Neural cell (in vitro differentiated cells): Measurements from ENCODE around the gene UNC5C. TPM values are rescaled to one million over a fixed set of nuclear protein-coding genes. Genes with fewer than 3 reads are reported as not detected.

ENCODE experiments used
- H2AFZ ChIP-seq: fragments of 200-600, 300-800 bp; sonication (generic), shearing (Covaris generic); 2 replicates; pipeline ENCODE4 v1.6.0; 2014; ENCODE audit warnings: low read depth, mild to moderate bottlenecking, antibody characterized with exemption, low read length, moderate library complexity
- H3F3A ChIP-seq: fragments of 200-600 bp; shearing (Covaris generic); 2 replicates; pipeline ENCODE4 v1.6.1; 2016; ENCODE audit warnings: mild to moderate bottlenecking, moderate library complexity, mixed read lengths, antibody characterized with exemption, low read length; ENCODE audit not compliant: insufficient read depth, poor library complexity, severe bottlenecking
- H3K27ac ChIP-seq: fragments of 200-600, 300-800 bp; sonication (generic), shearing (Covaris generic); 2 replicates; pipeline ENCODE4 v1.5.1; 2014; ENCODE audit warnings: mild to moderate bottlenecking, low read length, moderate library complexity
- H3K27me3 ChIP-seq: fragments of 300-800, 200-600 bp; sonication (generic), shearing (Covaris generic); 2 replicates; pipeline ENCODE4 v1.6.0; 2014; ENCODE audit warnings: mild to moderate bottlenecking, low read depth, low read length, moderate library complexity; ENCODE audit not compliant: insufficient read depth
- H3K36me3 ChIP-seq: fragments of 300-800, 200-600 bp; sonication (generic), shearing (Covaris generic); 2 replicates; pipeline ENCODE4 v1.5.1; 2014; ENCODE audit warnings: mild to moderate bottlenecking, antibody characterized with exemption, low read length, moderate library complexity; ENCODE audit not compliant: insufficient read depth
- H3K4me2 ChIP-seq: fragments of 300-800, 200-600 bp; sonication (generic), shearing (Covaris generic); 2 replicates; pipeline ENCODE4 v1.6.0; 2014; ENCODE audit warnings: mild to moderate bottlenecking, low read length
- H3K4me3 ChIP-seq: fragments of 300-800, 200-600 bp; sonication (generic), shearing (Covaris generic); 2 replicates; pipeline ENCODE4 v1.5.1; 2014; ENCODE audit warnings: mild to moderate bottlenecking, low read length, moderate library complexity
- H3K79me2 ChIP-seq: fragments of 200-600 bp; shearing (Covaris generic); replicated peaks from 2 replicates; pipeline ENCODE4 v1.6.0; 2014; ENCODE audit warnings: mild to moderate bottlenecking, low read length, moderate library complexity; ENCODE audit not compliant: insufficient read depth
- H3K9ac ChIP-seq: fragments of 300-800, 200-600 bp; sonication (generic), shearing (Covaris generic); 2 replicates; pipeline ENCODE4 v1.6.1; 2016; ENCODE audit warnings: mild to moderate bottlenecking, low read length, mixed read lengths
- H3K9me2 ChIP-seq: fragments of 200-600 bp; shearing (Covaris generic); 2 replicates; pipeline ENCODE4 v1.6.1; 2016; ENCODE audit warnings: mild to moderate bottlenecking, low read length, mixed read lengths; ENCODE audit not compliant: insufficient read depth
- H3K9me3 ChIP-seq: fragments of 200-600, 300-800 bp; sonication (generic), shearing (Covaris generic); 2 replicates; pipeline ENCODE4 v1.6.1; 2016; ENCODE audit warnings: mild to moderate bottlenecking, mixed run types, low read length, moderate library complexity, mixed read lengths
- H4K20me1 ChIP-seq: fragments of 200-600 bp; shearing (Covaris generic); 2 replicates; pipeline ENCODE4 v1.6.1; 2016; ENCODE audit warnings: mild to moderate bottlenecking, mixed run types; ENCODE audit not compliant: insufficient read depth
- CTCF ChIP-seq: fragments of 450-650 bp; IDR thresholded peaks from 2 replicates; pipeline ENCODE4 v1.5.1; 2014; ENCODE audit warnings: antibody characterized with exemption, mild to moderate bottlenecking, moderate library complexity; ENCODE audit not compliant: poor library complexity, severe bottlenecking
- EP300 ChIP-seq: fragments of 450-650 bp; conservative IDR thresholded peaks from 2 replicates; pipeline ENCODE4 v1.6.1; 2014; ENCODE audit warnings: antibody characterized with exemption, mild to moderate bottlenecking, moderate library complexity; ENCODE audit not compliant: poor library complexity, severe bottlenecking
- EZH2 ChIP-seq: fragments of 200-600, 300-800 bp; shearing (Covaris generic), sonication (generic); IDR thresholded peaks from 2 replicates; pipeline ENCODE4 v1.6.1; 2014; ENCODE audit warnings: antibody characterized with exemption, low read length, borderline replicate concordance, mild to moderate bottlenecking; ENCODE audit not compliant: insufficient read depth, poor library complexity, severe bottlenecking
- MXI1 ChIP-seq: fragments of 450-650 bp; conservative IDR thresholded peaks from 2 replicates; pipeline ENCODE4 v1.6.1; 2014; ENCODE audit warnings: antibody characterized with exemption, mild to moderate bottlenecking; ENCODE audit not compliant: poor library complexity, severe bottlenecking
- POLR2AphosphoS5 ChIP-seq: IDR thresholded peaks from 2 replicates; pipeline ENCODE4 v1.6.1; 2012
- RAD21 ChIP-seq: fragments of 450-650 bp; conservative IDR thresholded peaks from 2 replicates; pipeline ENCODE4 v1.6.1; 2014; ENCODE audit warnings: antibody characterized with exemption, mild to moderate bottlenecking, moderate library complexity
- REST ChIP-seq: IDR thresholded peaks from 2 replicates; pipeline ENCODE4 v1.6.1; 2012; ENCODE audit warnings: borderline replicate concordance
- SMC3 ChIP-seq: fragments of 450-650 bp; conservative IDR thresholded peaks from 2 replicates; pipeline ENCODE4 v1.6.1; 2014; ENCODE audit warnings: antibody characterized with exemption, mild to moderate bottlenecking, moderate library complexity; ENCODE audit not compliant: poor library complexity
- TAF1 ChIP-seq: IDR thresholded peaks from 2 replicates; pipeline ENCODE4 v1.6.1; 2012; ENCODE audit warnings: low read depth
- polyA plus RNA-seq: library from polyadenylated mRNA; depleted of rRNA; stranded (reverse); fragments of >200 nt; gene quantifications from 2 replicates; pipeline ENCODE4 v1.2.3, GENCODE V29; 2014

The UNC5C gene
- polyA plus RNA-seq, 1 donor from 2014 or later, result 0.56 TPM

GRCh38 chr4:95508421-95508820 lies 40.4 kb downstream of the UNC5C start:
- Histone ChIP-seq H3K36me3 (no peaks in the 10 kb centered on the region), H3K9ac (no peak overlapping the region), H3K9me2 (no peaks in the 10 kb centered on the region), H4K20me1 (no peaks in the 10 kb centered on the region), H3K9me3 (no peaks in the 10 kb centered on the region), H3K27ac (no peak overlapping the region), H3K4me2 (no peak overlapping the region), H3K27me3 (peaks cover 37% of the 10 kb centered on the region), H3K79me2 (no peaks in the 10 kb centered on the region), H3F3A (no peaks in the 10 kb centered on the region), H3K4me3 (no peak overlapping the region), H2AFZ (no peak overlapping the region)
- no peak for TF ChIP-seq RAD21
- no peak for TF ChIP-seq CTCF
- TF ChIP-seq SMC3, result no peak
- no peak for TF ChIP-seq TAF1
- no peak for TF ChIP-seq REST
- TF ChIP-seq EZH2, result no peak
- no peak for TF ChIP-seq POLR2AphosphoS5
- no peak for TF ChIP-seq EP300
- TF ChIP-seq MXI1, result no peak

- H3K27me3 ChIP-seq, result peaks cover 45% of the 10 kb centered on the region
- no peak overlapping the region for H3K4me3 ChIP-seq
- no peaks in the 10 kb centered on the region for H3K9me3 ChIP-seq
- no peak overlapping the region for H3K27ac ChIP-seq
- no peak overlapping the region for H3K4me2 ChIP-seq
- no peak overlapping the region for H3K9ac ChIP-seq
- H4K20me1 ChIP-seq, result no peaks in the 10 kb centered on the region
- H3K79me2 ChIP-seq, result no peaks in the 10 kb centered on the region
- no peaks in the 10 kb centered on the region for H3K9me2 ChIP-seq
- no peak for TF ChIP-seq EZH2
- no peak for TF ChIP-seq RAD21
- no peak for TF ChIP-seq CTCF
- TF ChIP-seq SMC3, result no peak
- TF ChIP-seq REST, result no peak
- no peak for TF ChIP-seq EP300
- TF ChIP-seq MXI1, result no peak
- no peak for TF ChIP-seq TAF1
- no peak for TF ChIP-seq POLR2AphosphoS5
- no peaks in the 10 kb centered on the region for H3F3A ChIP-seq
- no peaks in the 10 kb centered on the region for H3K36me3 ChIP-seq
- no peak overlapping the region for H2AFZ ChIP-seq
These were observed 41.2 kb downstream of the UNC5C start for GRCh38 chr4:95507561-95507960.
